ENCODE results near the gene RND3. TPM values are rescaled to one million over a fixed set of nuclear protein-coding genes. Genes with fewer than 3 reads are reported as not detected.
A peak's percentile ranks its signal among the peaks of the same experiment; 100 is the strongest.

The RND3 gene
- total RNA-seq, 6 donors from 2014 or later, result 13.0 to 40.0 (median 26.7) TPM

DNA sequence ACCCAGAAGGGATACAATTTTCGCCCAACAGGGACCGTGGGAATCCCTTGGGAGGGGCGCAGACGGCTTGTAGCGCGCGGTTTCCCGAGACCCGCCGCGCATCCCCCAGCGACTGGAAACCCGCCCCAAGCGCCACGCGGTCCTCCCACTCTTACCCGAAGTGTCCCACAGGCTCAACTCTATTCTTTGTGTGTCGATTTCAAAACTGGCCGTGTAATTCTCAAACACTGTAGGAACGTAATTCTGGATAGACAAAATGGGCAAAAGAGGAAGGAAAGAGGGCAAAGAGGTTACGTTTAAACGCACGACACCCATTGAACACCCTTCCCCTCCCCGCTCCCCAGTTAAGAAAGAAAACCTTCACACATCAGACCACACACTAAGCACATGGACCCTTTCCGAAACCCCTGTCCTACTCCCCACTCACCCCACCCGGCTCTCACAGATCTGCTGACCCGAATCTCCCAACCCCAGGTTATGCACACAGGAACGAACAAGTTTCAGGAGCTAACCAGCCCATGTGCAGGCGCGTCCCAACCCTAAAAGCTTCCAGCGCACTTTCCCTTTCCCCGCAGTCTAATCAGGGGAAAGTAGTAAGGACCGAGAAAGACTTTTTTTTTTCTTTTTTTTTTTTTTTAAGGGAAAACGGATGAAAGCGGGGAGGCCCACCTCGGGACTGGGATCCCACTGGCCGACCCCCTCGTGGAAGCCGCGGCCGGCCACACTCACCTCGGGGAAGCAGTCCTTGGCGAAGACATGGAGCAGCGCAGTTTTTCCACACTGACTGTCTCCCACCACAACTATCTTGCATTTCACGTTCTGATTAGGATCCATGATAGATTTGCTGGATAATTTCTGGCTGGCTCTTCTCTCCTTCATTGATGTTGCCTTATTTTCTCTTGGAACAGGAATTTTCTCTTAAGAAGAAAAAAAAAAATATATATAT is 655 bp downstream of the RND3 start:
- WGBS, 2 donors, result 1 to 2% methylated on average over 29 to 33 of the region's 45 CpGs
- H3K27ac ChIP-seq, result peak overlapping the region; percentile 89 to 93 (median 90)

DNA sequence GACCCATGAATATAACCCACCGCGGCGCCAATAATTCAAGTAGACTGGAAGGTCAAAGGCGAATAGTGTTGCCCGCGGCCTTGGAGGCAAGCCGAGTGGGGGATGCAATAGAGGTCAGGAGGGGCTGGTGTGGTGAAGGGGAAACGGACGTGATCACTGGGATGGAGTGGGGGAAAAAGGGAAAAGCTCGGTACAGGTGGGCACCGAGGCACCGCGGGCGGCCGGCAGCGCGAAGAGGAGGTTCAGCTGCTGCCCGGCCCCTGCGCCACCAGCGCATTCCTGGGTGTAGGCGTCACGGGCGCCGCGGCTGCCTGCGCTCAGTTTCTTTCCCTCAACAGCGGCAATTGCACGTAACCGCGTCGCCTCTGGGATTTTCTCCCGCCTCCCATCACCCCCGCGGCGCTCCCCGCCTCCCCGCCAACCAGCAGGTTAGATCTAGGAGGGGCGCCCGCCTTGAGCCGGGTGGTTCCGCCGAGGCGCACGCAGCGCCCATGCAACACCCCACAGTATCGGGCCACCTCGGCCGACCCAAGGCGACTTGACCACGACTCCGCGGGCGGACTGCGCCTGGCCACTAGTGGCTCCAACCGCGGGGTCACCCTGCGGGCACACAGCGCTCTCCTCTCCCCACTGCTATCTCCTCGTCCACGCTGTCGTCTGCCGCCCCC is 1.5 kb downstream of the RND3 start:
- peaks cover 0 to 34% (median 2%) of the 10 kb centered on the region in 4 donors for H3K4me1 ChIP-seq
- ATAC-seq (ENCODE audit: low FRiP score in 2 of 2), result peak; percentile 83 to 84
- H3K4me3 ChIP-seq, result peak overlapping the region; percentile 12 to 72 (median 62)
- peak; percentile 44 to 66 for TF ChIP-seq POLR2AphosphoS5 (IDR thresholded peaks at IDR 0.05)
- peak in 2 of 4 donors; percentile 47 to 63 for TF ChIP-seq POLR2A (IDR thresholded peaks at IDR 0.05)
- TF ChIP-seq, protein P1, sequence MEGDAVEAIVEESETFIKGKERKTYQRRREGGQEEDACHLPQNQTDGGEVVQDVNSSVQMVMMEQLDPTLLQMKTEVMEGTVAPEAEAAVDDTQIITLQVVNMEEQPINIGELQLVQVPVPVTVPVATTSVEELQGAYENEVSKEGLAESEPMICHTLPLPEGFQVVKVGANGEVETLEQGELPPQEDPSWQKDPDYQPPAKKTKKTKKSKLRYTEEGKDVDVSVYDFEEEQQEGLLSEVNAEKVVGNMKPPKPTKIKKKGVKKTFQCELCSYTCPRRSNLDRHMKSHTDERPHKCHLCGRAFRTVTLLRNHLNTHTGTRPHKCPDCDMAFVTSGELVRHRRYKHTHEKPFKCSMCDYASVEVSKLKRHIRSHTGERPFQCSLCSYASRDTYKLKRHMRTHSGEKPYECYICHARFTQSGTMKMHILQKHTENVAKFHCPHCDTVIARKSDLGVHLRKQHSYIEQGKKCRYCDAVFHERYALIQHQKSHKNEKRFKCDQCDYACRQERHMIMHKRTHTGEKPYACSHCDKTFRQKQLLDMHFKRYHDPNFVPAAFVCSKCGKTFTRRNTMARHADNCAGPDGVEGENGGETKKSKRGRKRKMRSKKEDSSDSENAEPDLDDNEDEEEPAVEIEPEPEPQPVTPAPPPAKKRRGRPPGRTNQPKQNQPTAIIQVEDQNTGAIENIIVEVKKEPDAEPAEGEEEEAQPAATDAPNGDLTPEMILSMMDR (IDR thresholded peaks at IDR 0.05), result peak in 1 of 6 experiments; percentile 19
- no peak for TF ChIP-seq EP300 (IDR thresholded peaks at IDR 0.05)
- 1% methylated on average over 16 to 42 of the region's 62 CpGs for WGBS, 2 donors
- no peaks in the 10 kb centered on the region for H3K36me3 ChIP-seq
- H3K9me3 ChIP-seq, result no peaks in the 10 kb centered on the region
- DNase-seq, result peak; percentile 63 to 93
- H3K27ac ChIP-seq, result peak overlapping the region; percentile 89 to 93 (median 90)
- H3K27me3 ChIP-seq, result peaks cover 0 to 13% (median 2%) of the 10 kb centered on the region in 4 donors

More for the DNA sequence above, 655 bp downstream of the RND3 start:
- Histone ChIP-seq H3K9me3 (no peaks in the 10 kb centered on the region), H3K4me1 (peaks cover 0 to 34% (median 2%) of the 10 kb centered on the region in 4 donors), H3K27me3 (peaks cover 0 to 13% (median 2%) of the 10 kb centered on the region in 4 donors), H3K4me3 (peak overlapping the region; percentile 12 to 72 (median 62)), H3K36me3 (no peaks in the 10 kb centered on the region)
- TF ChIP-seq POLR2A (IDR thresholded peaks at IDR 0.05) (peak in 1 of 4 donors; percentile 4), EP300 (IDR thresholded peaks at IDR 0.05) (no peak)
- DNase-seq (peak; percentile 27 to 54), ATAC-seq (ENCODE audit: low FRiP score in 2 of 2) (peak; percentile 44 to 50)

DNA sequence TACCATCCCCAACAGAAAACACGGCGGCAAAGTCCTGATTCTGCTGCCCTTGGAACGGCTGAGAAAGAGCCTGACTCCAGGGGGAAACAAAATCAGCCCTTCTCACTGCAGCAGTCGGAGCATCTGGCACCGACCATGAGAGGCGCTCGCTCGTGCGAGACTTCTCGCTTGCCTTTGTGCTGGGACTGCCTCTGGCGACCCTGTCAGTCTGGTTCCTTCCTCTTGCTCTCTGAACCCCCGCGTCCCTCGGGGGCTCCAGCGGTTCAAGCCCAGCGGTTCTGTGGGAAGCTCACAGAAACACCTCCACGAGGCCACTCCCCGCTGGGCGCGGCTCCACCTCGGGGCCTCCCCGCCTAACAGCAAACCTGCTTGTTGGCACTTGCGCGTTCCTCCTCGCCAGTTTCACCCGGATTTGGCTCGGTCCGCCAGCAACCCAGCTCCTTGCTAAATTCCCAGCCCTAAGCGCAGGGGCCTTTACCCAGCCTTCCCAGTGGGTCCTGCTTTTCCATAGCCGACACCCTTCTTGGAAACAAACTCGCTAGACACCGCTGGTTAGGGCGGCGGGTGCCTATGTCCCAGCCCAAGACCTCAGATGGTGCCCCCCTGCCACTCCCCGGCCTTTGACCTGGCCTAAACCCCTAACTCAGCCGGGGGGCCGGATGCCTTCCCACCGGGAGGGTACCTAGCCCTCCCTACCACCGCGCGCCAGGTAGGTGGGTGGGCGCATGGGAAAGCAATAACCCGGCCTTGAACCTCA is 2.2 kb downstream of the RND3 start:
- DNase-seq, result peak; percentile 74 to 94
- WGBS, 2 donors, result 0 to 1% methylated on average over 24 to 42 of the region's 43 CpGs
- peak; percentile 43 to 78 for ATAC-seq (ENCODE audit: low FRiP score in 2 of 2)
- Histone ChIP-seq H3K4me1 (peaks cover 0 to 34% (median 3%) of the 10 kb centered on the region in 4 donors), H3K27me3 (peaks cover 0 to 13% (median 2%) of the 10 kb centered on the region in 4 donors), H3K27ac (peak overlapping the region; percentile 89 to 93 (median 90)), H3K36me3 (no peaks in the 10 kb centered on the region), H3K9me3 (no peaks in the 10 kb centered on the region), H3K4me3 (peak overlapping the region; percentile 12 to 72 (median 62))
- no peak for TF ChIP-seq EP300 (IDR thresholded peaks at IDR 0.05)
- TF ChIP-seq POLR2AphosphoS5 (IDR thresholded peaks at IDR 0.05), result peak; percentile 42 to 66
- TF ChIP-seq, protein P1 (IDR thresholded peaks at IDR 0.05), result peak in 2 of 6 experiments; percentile 1 to 8
- peak in 2 of 4 donors; percentile 24 to 31 for TF ChIP-seq POLR2A (IDR thresholded peaks at IDR 0.05)

DNA sequence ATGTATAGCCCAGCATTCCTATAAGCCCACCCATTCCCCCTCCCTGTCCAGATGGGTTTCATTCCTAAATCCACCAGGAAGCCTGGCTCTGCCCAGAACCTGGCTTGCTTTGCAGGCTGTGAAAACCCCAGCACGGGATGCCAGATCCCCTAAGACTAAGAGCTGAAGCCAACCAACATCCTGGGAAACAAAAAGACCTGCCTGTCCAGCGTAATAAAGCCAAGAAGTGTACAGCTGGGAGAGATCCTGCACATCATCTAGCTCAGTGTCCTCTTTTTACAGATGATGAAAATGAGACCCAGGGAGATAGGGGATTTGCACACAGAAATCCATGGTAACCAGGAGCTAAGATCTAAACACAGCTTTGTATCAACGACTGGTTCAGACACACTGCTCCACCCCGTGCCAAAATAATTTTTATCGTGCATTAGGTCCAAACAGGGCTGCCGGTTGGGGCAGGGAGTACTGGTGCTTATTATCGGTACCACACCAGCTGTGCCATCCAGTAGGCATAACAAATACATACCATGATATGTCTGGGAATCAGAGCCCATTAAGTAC is 2.9 kb downstream of the RND3 start:
- DNase-seq, result no peak
- Histone ChIP-seq H3K27ac (peak overlapping the region; percentile 89 to 93 (median 90)), H3K27me3 (peaks cover 0 to 13% (median 2%) of the 10 kb centered on the region in 4 donors)

More for the DNA sequence above, 2.9 kb downstream of the RND3 start:
- TF ChIP-seq, protein P1 (IDR thresholded peaks at IDR 0.05), result peak in 1 of 6 experiments; percentile 3
- TF ChIP-seq POLR2AphosphoS5 (IDR thresholded peaks at IDR 0.05), result no peak
- peaks cover 0 to 34% (median 6%) of the 10 kb centered on the region in 4 donors for H3K4me1 ChIP-seq
- H3K36me3 ChIP-seq, result no peaks in the 10 kb centered on the region
- H3K4me3 ChIP-seq, result peak overlapping the region; percentile 12 to 72 (median 62)
- ATAC-seq (ENCODE audit: low FRiP score in 2 of 2), result no peak
- H3K9me3 ChIP-seq, result no peaks in the 10 kb centered on the region
- WGBS, 2 donors, result 46 to 50% methylated on average over 6 to 7 of the region's 7 CpGs

All from upper lobe of left lung (tissue), 6 donors.